HT1080 (cell line): Measurements from ENCODE around the gene NOTCH1. TPM values are rescaled to one million over a fixed set of nuclear protein-coding genes. Genes with fewer than 3 reads are reported as not detected.

Experiments
- DNase-seq: peaks from one replicate; pipeline ENCODE4 v3.0.0-alpha.2; 2015; ENCODE audit warnings: low read depth
- total RNA-seq: library from RNA; depleted of rRNA; stranded (reverse); fragments of >200 nt; shearing (Covaris generic); gene quantifications from 2 replicates; pipeline ENCODE4 v1.2.3, GENCODE V29; 2014

Gene NOTCH1
- total RNA-seq, 1 experiment from 2014 or later: 11.4 TPM

GRCh38 chr9:136532799-136533774 lies 12.8 kb downstream of the NOTCH1 start:
- no peak for DNase-seq

DNA sequence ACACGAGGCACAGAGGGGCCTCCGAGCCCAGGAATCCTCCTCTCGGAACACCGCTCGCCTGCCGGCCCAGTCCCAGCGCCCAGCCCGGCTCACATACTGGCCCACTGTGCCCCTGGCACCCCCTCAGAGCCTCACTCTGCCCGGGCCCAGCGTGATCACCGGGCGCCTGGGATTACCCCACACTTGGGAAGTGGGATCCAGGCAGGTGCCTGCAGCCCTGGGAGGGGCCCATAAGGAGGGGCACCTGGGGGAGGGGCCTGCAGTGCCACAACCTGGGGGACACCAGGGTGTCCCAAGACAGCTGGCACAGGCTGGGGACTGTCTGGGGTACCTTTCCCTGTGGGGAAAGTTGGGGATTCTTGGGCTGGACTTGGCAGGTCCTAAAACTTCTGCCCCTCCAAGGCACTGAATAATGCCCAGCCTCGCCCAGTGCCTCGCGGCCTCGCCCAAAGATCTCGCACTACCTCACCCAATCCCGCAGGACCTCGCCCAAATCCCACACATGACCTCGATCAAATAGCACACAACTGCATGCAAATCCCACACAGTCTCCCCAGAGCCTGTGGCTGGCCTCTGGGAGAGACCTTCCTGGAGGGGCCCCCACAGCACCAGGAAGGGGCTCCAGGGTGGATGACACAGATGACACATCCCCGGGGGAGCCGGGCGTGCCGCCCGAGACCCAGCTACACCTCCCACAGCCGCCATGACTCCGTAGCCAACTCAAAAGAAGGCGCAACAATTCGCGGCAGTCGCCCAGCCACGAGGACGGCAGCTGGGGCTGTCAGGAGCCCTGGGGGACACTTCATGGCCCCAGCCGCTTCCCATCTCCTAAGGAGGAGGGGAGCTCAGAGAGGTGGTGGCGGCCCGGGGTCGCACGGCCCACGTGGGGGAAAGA lies 13.7 kb downstream of the NOTCH1 start:
- DNase-seq: no peak

DNA sequence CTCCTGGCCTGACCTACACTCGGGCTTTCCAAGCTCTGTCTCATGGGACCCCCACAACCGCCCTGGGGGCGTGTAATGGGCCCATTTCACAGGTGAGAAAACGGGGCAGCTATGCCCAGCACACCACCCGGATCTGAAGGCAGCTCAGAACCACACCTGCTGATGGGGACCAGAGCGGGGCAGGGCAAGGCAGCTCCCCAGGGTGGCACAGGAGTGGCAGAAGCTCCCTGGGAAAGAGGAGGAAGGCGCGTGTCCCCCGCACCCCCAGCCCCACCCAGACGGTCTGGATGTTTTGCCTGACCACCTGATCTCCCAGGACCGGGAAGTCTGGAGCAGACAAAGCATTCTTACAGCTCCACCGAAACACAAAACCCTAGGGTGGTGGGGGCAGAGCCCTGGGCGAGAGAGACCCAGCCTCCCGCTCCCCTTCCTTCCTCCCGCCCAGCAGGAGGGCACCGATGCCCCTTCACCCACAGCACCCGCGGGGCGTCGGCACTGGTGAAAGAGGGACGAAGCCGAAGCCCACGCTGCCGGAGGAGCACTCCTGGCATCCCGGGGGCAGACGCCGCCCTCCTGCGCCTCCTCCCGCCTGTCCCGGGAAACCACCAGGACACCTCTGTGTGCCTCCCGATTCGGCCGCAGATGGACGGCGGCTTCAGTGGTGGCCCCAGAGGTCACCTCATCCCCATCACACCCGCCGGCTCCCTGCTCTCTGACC lies 14.5 kb downstream of the NOTCH1 start:
- no peak for DNase-seq

DNA sequence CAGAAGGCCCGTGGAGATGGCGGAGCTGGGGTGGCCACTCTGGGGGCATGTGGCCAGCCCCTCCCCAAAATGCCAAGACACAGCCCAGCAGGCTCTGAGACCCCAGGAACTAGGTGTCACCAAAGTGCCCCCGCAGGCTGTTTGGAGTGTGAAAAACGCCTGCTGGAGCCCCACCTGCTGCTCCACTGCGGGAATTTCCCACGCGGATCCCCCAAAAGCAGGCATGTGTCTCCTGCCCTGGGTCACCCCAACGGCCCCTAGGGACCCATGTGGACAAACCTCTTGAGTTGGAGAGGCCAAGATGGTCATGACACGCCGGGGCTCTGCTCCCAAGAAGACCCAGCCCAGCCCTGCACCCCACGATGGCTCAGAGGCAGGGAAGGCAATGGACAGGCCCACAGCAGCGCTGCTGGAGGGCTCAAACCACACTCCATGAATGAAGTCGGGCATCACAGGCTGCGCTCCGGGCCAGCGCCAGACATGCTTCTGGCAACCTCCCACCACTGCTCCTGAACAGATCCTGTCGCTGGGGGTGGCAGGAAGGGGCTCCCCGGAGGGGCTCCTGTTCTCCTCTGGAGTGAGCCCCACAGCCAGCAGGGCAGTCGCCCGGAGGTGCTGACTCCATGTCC lies 15.3 kb downstream of the NOTCH1 start:
- DNase-seq: no peak

- DNase-seq: no peak
Measured at GRCh38 chr9:136529516-136530460, 16.1 kb downstream of the NOTCH1 start.

GRCh38 chr9:136528716-136529341 lies 17.0 kb downstream of the NOTCH1 start:
- no peak for DNase-seq

DNA sequence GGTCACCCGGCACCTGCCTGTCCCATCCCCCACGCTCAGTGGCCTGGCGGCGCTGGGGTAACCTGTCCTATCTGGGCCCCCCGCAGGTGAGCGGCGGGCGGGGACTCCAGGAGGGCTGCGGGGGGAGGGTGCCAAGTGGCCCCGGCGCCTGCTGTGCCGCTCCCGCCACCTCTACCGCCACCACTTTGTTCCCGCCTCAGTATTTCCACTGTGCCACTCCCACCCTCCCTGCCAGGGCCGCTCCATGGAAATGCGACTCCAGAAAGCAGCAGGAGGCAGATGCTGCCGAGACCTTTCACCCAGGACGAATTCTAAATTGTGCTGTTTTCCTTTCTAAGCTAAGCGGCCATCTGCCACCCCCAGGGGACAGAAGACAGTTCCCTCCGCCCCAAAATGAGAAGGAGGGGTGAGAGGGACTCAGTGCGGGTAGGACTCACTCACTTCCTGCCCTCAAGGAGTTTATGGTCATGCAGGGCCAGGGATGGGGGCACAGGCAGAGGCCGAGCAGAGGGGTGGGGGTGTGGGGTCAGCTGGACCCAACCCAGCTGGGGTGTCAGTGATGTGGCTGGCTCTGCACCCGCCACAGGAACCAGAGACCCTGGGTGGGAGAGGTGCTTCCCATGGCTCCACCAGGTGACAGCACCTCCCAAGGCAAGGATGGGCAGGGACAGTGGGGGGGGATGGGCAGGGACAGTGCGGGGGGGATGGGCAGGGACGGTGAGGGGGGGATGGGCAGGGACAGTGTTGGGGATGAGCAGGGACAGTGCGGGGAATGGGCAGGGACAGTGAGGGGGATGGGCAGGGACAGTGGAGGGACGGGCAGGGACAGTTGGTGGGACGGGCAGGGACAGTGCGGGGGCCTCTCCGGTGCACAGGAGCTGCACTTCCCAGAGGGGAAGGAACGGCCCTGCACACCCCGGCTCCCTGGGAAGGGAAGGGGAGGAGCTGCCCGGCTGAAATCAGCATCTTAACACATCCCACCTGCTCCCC lies 17.8 kb downstream of the NOTCH1 start:
- DNase-seq: no peak

- DNase-seq: no peak
Measured at GRCh38 chr9:136527131-136527530, 18.7 kb downstream of the NOTCH1 start.

GRCh38 chr9:136526625-136527066 lies 19.2 kb downstream of the NOTCH1 start:
- no peak for DNase-seq

GRCh38 chr9:136525841-136526499 lies 19.9 kb downstream of the NOTCH1 start:
- no peak for DNase-seq

DNA sequence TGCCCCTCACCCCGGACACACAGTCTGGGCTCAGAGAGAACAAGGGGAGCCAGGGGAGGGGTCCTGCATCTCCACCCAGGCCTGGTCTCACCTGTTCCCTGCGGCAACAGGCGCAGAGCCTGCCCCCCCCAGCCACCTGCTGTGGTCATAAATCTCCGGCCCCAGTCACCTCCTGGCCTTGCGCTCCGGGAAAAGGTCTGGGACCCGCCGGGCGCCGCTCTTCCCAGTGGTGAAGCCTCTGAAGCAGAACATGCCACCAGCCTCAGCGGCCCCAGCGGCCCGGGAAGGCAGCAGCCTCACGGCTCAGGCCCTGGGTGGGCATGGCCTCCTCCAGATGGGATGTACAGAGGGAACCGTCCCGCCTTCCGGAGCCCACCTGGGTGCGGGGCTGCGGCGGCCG lies 20.6 kb downstream of the NOTCH1 start:
- DNase-seq: no peak

GRCh38 chr9:136522314-136523237 lies 23.3 kb downstream of the NOTCH1 start:
- no peak for DNase-seq

DNA sequence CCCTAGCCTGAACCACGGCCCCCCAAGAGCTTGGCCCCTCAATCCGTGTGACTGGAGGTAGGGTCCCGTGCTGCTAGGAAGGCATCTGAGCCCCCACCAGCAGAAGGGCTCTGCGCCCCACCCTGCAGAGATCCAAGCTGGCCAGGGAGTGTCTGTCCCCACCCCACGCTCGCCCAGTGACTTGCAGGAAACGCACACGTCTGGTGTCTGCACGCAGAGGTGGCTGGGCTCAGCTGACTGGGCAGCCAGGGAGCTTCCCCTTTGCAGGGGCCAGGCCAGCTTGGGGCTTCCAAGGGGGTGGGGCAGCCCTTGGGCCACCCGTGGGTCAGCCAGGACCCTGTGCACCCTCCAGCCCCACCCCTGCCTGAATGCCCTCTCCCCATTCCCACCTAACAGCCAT lies 24.3 kb downstream of the NOTCH1 start:
- DNase-seq: no peak

DNA sequence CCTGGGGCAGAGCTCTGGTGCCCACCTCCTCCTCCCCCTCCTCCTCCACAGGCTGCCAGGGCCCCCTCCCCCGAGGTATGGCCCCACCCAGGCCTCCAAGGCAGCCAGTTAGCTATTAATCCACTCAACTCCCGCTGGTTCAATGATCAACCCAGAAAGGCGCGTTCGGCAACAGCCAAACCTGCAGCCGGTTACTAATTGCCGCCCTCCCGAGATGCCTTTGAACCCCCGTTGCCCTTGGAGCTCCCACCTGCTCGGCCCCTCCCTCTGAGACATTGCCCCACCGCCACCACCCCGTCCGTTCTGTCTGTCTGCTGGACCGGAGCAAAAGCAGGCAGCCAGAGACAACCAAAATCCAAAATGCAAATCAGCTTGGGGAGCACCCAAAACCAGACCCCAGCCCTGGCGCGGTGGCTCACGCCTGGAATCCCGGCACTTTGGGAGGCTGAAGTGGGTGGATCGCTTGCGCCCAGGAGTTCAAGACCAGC lies 25.8 kb downstream of the NOTCH1 start:
- DNase-seq: no peak

- no peak for DNase-seq
Measured at GRCh38 chr9:136519263-136520052, 26.4 kb downstream of the NOTCH1 start.
